Stimulated activated naive CD8-positive, alpha-beta T cell treated with anti-CD3 and anti-CD28 coated beads, Interleukin-15, Interleukin-2, amounts not matched to agents 100 U/mL and 50 U/mL, for 24 hours (primary cell): ENCODE data around the gene ALK.

ENCODE experiments used
- ATAC-seq: fragments of 150-1000 bp; cut with Tn5 transposase; one replicate; pipeline ENCODE4 v1.10.0; 2021
- DNase-seq: peaks from one replicate; pipeline ENCODE4 v3.0.0; 2021

The ALK gene

DNA sequence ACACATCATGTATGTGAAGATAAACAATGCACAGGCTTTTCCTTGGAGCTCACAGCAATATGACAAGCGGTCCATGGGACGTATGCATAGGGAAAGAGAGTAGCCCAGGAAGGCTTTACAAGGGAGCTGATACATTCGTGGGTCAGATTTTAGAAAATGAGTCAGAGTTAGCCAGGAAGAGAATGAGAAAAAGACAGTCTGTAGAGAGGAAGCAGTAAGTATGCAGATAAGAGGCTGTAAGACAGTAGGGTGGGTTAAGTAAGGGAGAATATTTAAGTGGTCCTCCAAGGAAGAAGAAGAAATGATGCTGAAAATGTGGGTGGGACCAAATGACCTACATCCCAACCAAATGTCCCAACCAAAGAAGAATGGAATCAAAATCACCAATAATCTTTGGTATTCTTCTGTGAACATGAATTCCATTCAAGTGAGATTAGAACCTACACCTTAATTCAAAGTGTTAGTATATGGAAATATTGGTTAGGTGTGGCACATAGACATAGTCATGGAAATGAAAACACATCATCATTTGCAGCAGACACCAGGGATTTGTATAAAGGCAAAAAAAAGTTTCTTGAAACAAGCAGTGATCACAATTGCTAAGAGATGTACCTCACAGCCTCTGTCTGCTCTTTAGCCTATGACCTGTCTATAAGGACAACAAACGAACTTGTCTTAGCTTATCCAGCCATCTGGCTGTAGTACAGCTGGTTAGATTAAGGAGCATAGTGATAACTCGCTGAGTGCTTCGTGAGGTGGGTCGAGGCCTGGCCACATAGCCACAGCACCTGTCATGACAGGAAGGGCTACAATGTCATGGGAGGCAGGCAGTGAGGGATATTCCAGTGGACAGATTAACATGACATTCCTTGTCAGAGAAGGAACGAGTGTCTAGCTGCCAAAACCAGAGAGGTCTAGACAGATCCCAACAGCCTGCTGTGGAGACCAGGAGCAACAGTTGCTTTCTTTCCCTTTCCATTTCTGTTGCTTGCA is 133.6 kb downstream of the ALK start:
- DNase-seq (no peak), ATAC-seq (no peak)

DNA sequence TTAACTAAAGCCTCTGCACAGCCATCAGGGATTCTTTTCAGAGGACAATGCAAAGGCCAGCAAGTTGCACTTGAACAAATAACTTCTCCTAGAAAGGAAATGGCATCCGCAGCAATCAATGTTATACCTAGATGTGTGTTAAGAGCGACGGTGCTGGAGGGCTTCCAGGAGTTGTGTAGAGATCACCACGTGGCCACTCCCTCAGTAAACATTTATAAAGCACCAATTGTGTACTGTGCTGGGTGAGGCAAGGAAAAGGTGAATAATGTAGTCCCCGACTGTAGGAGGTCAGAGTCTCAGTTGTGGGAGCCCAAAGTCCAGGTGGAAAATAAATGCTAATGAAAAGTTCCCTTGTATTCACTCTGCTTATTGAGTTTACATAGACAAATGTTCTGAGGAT is 135.0 kb downstream of the ALK start:
- DNase-seq (no peak), ATAC-seq (no peak)

DNA sequence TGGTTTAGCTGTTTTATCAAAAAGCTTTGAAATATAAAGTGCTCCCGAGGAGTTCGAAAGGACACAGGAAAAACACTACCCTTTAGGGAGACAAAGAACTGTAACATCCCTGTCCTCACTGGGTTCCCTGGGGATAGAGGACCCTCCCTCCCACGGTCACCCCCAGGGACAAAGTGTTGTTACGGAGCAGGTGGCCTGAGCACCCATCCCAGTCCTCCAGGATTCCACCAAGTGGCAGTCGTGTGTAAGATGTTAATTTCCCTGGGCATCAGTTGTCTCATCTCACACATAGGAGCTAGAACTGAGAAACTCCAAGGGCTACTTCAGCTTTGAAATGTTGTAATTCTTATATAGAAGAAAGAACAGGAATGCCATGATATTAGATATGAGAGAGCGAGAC is 137.7 kb downstream of the ALK start:
- no peak for DNase-seq

DNA sequence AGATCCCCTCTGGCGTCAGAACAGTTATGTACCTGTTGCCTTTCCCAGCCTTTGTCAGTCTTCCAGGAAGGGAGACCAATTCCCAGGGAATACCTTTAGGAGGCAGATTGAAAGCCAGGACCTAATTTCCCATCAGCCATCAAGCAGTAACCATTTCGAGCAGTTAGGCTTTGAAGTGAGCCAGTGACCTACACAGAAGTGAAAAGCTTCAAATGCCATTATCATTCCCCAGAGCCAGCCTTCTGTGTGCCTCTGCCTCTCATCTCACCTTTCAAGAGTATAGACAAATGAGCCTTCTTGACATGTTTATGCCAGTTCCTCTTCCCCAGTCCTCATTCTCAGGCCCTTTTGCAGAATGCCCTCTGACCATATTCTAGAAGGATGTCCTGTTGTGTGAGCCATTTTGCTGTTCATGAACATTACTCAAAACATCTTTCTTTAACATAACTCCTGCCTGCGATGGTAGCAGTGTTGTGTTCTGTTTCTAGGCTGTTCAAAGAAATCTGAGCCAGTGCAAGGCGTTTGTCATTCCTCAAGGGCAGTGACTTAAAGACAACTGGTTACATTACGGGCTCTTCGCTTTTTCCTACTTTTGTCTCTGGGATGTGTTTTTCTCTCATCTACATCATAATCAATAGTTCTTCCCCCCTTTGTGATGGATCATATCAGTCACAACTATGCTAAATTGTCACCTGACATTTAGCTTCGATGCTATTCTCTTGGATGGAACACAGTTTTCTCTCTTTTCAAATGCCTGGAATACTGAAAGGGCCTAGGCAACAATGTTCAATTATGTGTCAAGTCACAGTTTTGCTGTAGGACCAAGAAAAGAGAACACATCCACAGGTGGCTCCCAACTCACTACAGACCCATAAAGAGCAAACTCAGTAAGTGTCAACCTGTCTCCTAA is 138.6 kb downstream of the ALK start:
- DNase-seq: no peak
- no peak for ATAC-seq

More for the DNA sequence above, 137.7 kb downstream of the ALK start:
- ATAC-seq: no peak

DNA sequence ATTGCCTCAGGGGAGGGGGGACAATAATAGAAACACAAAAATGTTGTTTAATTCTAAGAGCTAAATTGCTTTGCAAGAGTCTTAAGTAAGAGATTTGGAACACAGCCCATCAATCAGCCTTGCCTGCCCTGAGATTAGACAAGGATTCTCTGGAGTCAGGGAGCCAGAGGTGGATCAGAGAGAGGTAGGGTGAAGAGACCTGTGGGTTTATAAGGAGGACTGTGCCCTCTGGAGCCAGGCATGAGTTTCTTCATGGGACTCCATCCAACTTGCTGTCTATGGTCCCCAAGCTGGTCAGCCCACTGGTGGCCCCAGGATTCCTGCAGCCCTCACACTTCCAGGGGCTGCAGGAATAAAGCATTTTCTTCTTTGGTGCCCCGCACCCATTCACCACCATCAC is 139.3 kb downstream of the ALK start:
- ATAC-seq: no peak
- DNase-seq: no peak

DNA sequence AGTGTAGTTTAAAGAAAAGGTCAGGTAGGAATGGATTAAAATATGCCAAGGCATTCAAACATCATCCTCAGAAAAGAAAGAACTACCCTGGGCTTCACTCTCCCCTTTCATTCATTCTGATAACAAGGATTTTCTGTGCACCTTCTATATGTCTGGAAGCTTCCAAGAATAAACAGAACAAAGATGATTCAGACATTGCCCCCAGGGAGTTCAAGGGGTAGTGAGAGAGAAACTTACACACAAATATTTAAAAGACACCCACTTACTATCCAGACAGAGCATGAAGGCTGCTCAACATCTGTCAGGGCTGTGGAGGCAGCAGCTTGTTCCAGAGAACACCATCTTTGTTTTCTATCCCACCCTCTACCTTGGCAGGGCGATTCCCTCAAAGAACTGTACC is 140.5 kb downstream of the ALK start:
- no peak for ATAC-seq
- DNase-seq: no peak

DNA sequence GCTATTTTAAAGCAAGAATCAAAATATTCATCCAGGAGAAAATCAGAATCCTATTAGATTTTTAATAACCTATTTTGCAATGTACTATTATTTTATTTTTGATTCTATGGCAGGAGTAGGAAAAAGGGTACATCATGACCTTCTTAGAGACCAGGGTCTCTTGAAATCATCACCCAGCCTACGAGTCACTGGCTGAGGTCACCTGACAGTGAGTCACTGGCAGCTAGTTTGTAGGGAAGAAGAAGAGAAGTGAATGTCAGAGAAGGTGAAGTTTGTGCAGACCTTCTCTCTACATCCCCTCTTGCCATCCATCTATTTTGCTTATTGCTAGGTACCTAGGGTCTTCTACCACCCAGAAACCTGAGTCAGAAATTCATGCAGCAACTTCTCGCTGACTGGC is 144.2 kb downstream of the ALK start:
- DNase-seq: no peak
- peak; percentile 52 for ATAC-seq

DNA sequence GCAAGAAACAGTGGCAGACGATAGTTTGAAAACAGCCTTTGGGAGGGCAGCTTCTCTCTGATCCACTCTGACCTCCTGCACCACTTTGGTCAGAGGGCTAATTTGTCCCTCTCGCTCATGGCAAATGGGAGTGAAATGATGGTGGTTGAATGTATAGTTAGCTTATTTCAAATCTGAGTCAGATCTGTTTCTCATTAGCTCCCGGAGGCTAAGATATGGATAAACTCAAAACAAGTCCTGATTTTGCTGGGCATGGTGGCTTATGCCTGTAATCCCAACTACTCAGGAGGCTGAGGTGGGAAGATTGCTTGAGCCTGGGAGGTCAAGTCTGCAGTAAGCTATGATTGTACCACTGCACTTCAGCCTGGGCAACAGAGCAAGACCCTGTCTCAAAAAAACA is 145.0 kb downstream of the ALK start:
- DNase-seq: no peak
- no peak for ATAC-seq

DNA sequence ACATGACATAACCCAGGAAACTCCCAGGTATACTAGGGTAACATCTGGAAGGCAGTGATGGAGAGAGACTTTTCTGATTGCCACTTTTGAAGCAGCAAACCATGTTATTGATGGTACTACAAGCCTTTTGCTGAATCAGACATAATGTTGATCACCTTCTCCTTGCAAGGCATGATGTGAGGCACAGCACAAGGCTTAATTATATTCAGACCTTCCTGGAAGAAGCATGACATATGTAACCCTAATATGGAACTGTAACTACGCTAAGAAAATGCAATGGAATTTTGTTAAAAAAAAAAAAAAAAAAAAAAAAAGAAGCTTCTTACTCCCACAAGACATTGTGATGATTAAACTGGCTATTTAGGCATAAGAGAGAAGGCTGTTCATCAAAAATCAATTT is 145.4 kb downstream of the ALK start:
- DNase-seq (no peak), ATAC-seq (no peak)

DNA sequence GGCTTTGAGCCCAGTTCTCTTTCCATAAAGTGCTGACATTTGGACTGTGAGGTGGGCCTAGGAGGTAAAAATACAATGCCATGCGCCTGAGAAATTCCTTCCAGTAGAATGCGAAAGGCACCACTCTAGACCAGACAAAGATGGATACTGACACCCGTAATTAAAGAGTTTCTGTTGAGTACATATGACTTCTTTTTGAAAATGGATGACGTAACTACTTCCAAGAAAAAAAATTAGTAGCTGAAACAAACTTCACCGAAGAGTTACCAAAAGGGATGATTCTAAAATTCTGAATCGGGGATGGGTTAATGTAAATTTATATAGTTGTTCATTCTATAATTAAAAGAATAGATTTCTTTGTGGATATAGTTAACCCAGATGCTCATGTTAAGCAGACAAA is 146.8 kb downstream of the ALK start:
- ATAC-seq (no peak), DNase-seq (no peak)

DNA sequence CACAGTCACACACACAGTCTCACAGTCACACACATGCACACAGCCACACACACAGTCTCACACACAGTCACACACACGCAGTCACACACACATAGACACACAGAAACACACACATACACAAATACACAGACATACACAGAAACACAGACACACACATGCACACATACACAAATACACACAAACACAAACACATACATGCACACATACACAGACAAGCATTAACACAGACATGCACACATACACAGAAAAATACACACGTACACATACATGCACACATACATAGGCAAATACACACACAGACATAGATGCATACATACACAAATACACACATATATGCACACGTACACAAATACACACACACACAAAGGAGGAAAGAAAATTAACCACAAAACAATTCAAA is 150.5 kb downstream of the ALK start:
- ATAC-seq: no peak
- DNase-seq: no peak

DNA sequence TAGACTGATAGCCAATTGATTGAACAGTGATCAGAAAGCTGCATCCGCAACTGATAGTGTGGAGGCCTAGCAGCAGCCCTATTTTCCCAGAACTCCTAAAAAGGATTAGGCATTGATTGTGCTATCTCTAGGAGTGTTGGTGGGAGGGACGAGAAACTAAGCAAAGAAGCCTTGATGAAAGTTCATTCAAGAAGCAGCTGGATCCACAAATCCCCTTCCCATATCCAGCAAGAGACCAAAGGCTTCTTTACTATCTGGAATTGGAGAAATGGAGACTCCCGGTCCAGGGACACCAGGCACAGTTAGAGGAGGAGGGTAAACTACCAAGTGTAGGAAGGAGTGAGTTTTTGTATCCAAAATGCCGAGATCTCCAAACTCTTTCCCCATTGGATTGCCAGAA is 151.5 kb downstream of the ALK start:
- DNase-seq (no peak), ATAC-seq (no peak)

DNA sequence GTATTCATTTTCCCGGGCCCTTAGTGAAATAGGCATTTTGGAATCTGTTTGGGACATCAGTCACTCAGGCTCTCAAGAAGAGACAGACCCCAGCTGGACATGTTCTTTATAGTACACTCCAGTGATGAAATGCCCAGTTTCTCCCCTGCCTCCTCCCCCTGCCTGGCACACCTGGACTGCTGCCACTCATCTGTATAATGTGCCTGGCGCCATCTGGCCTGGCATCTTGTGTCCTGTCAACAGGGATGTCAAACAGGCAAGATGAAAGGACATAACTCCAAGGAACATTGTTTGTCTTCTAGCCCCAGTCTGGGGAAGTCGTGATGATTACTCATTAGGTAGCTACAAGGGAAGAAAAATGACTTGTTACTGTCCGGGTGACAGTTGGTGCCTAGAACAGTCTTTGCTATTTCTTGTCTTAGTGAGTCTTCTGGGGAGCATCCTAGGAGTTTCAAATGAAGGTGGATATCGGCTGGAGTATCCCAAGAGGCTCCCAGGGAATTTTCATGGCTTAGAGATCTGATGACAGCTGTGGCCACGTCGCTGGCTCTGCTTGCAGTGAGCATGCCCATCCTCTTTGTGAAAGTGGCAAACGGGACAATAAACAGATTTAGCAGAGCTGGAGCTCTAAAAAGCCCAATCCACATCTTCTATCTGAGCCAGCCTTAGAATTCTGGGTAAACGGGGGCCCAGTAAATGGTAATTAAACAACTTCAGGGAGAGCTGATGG is 153.6 kb downstream of the ALK start:
- no peak for ATAC-seq
- no peak for DNase-seq

DNA sequence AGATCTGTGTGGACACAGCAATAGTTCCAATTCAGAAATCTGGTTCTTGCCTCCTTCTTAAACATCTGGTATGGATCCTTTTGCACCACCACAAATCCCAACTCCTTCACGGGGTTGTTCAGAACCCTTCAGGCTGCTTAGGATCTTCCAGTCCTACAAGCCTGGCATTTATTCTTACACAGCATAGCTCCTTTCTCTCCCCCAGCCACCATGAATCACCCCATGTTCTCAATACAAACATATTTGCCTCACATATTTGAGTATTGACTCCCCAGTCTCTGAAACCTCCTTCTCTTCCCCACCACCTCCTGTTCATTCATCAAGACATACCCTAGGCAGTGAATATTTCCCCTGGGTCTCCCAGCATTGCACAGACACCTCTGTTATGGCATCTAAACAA is 155.2 kb downstream of the ALK start:
- no peak for ATAC-seq

DNA sequence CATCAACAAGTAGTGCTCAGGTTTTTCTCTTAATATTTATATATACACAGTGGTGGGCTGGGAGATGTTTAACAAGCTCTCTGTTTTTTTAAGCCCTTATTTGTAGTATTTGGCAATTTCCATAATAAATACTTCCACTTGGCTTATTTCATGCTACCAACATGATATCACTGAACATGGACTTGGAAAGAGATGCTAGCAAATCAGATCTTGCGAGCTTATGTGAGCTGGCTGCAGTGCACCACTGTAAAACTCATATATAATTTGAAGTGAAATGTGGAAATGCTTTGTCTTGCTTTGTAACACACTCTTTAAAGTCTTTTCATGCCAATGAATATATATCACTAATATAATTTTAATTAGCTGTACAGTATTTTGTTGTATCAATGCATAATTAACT is 155.7 kb downstream of the ALK start:
- ATAC-seq: no peak
- no peak for DNase-seq

More for the DNA sequence above, 155.2 kb downstream of the ALK start:
- no peak for DNase-seq

DNA sequence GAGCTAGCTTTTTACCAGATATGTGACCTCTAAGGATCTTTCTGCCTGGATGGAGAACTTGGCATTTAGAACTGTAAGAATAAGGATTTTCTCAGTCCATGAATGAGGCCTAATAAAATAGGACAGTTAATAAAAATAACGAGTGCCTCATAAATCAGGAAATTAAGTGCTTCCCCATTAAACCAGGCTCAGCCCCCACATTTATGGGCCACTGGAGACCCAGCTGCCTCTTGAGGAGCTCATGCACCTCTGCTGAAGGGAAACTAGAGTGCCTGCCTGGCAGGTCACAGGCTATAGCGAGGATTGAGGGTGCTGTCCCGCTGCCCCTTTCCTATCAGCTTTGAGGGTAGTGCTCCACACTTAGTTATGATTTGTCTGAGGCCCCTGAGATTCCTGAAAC is 158.0 kb downstream of the ALK start:
- no peak for ATAC-seq
- no peak for DNase-seq

DNA sequence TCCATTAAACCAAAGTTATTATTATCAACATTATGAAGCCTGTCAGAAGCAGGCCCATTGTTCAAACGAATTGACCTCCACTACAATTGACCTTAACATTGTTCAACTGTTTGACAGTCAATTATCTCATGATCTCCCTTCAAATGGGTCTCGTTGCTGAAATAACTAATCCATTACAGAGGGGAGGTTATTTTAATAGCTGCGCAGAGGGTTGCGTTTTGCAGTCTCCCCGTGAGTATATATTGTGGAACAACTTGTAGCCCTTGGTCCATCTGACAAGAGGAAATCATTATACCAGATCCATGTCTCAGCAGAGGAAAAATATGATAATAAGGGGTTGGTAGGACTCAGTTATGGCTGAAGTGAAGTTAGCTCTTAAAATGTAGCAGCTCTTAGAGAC is 159.1 kb downstream of the ALK start:
- ATAC-seq (no peak), DNase-seq (no peak)

DNA sequence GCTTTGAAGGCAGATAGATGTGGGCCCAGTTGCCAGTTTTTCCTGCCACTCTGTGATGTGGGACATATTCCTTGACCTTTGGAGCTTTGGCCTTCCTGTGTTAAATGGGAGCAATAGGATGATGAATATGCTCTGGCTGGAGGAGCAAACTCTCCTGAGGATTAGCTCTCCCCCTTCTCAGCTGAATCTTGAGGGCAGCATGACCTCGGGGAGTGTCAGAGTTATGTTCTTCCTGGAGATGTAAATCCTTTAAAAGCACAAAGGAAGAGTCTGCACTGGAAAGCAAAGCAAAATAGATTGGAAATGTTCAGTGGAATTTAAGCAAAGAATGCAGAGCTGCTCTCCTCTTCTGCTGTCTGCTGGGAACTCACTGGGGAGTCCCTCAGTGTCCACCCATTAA is 160.1 kb downstream of the ALK start:
- no peak for ATAC-seq
- no peak for DNase-seq

DNA sequence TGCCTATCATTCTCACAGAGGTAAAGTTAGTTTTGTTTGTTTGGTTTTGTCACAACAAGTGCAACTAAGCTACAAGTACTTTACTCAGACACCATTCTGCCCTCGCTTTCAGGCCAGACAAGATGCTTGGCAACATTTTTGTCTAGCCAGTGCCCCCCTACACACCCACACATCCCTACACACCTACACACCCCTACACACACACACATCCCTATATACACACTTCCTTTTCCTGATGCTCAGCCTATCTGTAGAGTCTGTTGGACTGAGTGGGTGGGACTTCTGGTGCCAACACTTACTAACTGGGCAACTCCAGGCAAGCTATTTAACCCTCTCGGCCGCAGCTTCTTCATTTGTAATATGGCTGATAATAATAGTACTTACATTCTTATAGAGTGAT is 161.4 kb downstream of the ALK start:
- ATAC-seq (no peak), DNase-seq (no peak)

DNA sequence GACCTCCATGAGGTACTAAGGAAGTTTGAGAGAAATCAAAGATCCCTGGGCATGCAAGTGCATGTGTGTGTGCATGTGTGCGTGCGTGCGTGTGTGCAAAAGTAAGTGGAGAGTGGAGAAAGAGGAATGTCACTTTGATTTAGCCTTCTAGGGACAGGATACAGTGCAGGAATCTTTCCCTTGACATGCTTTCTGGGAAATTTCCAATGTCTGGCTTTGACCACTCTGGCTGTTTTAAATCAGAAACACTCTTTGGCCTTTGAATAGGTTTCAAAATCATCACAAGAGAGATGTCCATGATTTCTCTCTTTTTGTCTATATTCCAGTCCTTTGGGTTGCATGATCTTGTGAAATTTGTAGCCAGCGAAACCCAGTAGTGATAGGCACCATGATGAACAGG is 162.0 kb downstream of the ALK start:
- ATAC-seq (no peak), DNase-seq (no peak)

DNA sequence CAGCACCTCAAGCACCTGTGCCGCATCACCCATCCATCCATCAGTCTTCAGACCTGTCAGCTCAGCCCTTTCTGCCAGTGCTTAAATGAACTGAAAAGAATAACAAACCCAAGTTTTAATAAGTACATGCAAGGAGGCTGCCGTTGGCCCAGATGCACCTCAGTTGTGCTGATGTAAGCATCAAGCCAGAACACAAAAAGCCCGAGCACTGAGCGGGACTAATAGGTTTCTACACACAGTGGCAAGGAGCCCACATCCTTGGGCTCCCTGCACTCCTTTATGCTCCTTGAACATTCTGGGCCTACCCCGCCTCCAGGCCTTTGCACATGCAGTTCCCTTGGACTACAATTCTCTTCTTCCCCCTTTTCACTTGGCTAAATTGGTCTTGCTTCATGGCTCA is 165.6 kb downstream of the ALK start:
- ATAC-seq (no peak), DNase-seq (no peak)

DNA sequence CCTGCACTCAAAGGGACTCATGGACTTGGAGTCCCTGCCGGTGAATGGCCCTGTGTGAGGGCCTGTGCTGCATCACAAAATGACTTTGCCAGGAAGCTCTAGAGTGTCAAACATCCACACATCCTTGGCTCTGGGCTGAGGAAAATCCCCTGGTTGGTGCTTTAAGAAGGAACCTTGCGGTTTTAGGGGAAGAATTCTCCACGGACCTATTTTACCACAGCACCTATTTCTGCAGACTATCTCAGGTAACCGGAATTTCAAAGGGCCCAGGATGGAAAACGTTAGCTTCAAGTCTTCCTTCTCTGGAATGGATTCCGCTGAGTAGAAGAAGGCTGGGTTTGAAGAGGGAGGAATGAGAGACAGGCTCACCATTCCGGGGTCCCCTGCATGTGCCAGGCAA is 166.2 kb downstream of the ALK start:
- DNase-seq (no peak), ATAC-seq (no peak)
